HG03520 (cell line): ENCODE data around the gene DGLUCY.
"Not testable (repeated sequence)": the region's sequence is repeated elsewhere in the genome, so short reads cannot be mapped to it uniquely, and the experiment has no call there.

Experiments
- ATAC-seq: cut with Tn5 transposase; IDR thresholded peaks from one replicate; pipeline ENCODE4 v1.9.1; 2021; ENCODE audit warnings: mild to moderate bottlenecking, moderate library complexity; ENCODE audit not compliant: unreplicated experiment

The DGLUCY gene, protein sequence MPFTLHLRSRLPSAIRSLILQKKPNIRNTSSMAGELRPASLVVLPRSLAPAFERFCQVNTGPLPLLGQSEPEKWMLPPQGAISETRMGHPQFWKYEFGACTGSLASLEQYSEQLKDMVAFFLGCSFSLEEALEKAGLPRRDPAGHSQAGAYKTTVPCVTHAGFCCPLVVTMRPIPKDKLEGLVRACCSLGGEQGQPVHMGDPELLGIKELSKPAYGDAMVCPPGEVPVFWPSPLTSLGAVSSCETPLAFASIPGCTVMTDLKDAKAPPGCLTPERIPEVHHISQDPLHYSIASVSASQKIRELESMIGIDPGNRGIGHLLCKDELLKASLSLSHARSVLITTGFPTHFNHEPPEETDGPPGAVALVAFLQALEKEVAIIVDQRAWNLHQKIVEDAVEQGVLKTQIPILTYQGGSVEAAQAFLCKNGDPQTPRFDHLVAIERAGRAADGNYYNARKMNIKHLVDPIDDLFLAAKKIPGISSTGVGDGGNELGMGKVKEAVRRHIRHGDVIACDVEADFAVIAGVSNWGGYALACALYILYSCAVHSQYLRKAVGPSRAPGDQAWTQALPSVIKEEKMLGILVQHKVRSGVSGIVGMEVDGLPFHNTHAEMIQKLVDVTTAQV

DNA sequence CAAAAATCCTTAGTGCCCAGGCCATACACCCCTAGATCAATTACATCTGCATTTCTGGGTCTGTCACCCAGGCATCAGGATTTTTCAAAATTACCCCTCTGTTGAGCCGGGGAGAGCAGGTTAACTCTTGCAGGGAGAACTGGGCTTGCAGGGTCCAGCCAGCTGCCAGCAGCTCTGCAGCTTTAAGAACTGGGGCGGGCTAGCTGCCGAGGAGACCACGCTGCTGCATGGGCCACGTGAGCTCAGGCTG, at the start of gene DGLUCY:
Gene DGLUCY (plus strand): TSS at position 245 of the 250 bp plus-strand sequence. CDS start 46,222 bp downstream, outside the sequence.
- ATAC-seq = no peak

DNA sequence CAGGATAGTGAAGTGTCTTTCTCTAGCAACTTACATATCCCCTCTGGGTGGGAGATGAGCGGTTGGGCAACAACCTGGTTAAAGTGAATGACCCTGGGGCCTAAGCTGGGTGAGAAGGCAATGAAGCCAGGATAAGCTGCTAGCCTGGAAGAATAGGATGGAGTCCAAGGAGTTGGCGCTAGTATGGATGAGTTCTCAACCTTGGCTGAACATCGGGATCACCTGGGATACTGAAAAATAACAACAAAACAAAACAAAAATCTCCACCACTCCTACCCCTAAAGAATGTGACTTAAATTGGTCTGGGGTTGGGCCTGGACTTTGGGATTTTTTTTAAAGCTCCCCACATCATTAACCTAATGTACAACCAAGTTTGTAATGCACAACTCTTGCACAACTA, 48.6 kb upstream of the DGLUCY start:
- no peak for ATAC-seq

DNA sequence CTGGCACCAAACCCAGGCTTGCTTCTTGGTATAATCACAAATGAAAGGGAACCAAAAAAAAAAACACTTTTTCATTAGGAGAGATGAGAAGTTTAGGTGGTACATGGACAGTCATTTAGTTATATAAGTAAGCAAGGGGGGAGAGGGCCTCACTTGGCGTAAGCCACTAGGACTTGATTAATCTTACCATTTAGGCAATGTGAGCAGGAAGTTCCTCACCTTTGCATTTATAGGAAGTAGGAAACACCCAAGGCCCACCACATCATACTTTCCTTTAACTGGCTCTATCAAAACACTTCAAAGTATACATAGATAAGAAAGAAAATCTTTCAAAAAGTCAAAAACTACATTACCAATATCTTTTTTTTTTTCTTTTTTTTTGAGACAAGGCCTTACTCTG, 46.7 kb upstream of the DGLUCY start:
- ATAC-seq = no peak

DNA sequence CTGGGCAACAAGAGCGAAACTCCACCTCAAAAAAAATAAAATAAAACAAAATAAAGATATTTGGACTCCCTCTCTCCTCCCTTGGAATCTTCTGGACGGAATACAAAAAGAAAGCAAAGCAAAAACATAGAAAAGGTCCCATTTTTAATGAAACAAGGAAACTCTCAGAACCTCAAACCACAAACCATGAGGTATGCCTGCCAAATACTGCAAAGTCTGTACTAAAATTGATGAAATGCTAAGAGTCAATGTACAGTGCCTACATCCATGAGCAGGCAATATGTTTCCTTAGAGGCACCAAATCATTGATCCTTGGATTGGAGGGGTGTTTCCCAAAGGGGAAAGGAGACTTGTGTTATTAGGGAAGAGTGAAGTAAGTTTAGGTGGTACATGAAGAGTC, 45.2 kb upstream of the DGLUCY start:
- no peak for ATAC-seq

DNA sequence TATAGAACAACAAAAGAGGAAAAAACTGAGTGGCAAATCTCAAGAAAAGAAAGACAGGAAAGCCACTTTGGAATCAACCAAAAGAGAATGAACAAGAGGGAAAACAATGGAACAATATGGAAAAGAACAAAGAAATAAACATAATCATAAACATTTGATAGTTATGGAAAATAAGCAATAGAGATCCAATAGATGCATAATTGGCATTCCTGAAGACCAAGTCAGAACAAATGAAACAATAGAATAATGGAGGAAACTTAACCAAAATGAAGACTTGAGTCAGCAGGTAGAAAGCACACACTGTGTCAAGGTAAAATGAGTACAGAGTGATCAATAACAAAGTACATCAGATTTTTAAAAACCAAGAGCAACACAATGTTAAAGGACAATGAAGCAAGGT, 43.3 kb upstream of the DGLUCY start:
- no peak for ATAC-seq

- no peak for ATAC-seq
Observed at GRCh38 chr14:91075553-91075952, 38.3 kb upstream of the DGLUCY start.

GRCh38 chr14:91078095-91078737, 35.7 kb upstream of the DGLUCY start:
- ATAC-seq = no peak

- no peak for ATAC-seq
Observed at GRCh38 chr14:91080071-91080470, 33.8 kb upstream of the DGLUCY start.

DNA sequence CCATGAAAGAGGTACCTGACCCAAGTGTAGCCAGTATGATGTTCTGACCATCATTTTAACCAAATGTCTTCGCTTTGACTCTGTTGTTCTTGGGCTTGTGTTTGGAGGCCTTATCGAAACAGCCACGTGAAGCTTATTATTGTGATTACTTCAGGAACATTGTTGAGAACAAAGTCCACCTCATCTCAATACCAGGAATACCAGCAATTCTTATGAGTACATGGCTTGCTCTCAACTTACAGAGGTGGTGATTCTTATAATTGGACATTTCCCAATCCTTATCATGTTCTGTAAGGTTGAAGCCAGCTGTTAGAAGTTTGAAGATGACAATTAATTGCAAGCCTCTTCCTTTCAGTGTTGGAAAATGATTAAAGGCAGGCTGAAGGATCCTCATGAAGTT, 31.6 kb upstream of the DGLUCY start:
- no peak for ATAC-seq

DNA sequence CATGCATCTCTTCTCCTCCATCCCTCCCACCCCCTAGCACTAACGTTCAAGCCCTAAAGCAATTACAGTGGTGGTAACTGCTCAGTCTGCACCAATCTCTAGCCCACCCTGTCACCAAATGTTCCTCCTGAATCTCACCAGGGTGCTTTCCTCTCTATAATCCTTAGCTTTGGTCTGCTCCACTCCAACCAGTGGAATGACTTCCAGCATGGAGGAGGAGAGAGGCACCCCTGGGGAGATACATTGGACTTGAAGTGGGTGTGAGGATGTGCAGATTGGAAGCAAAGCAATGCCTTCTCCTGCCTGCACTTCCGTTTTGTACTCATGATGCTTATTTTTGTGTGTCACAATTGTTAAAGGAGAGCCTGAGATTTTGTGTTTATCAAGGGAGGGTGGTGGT, 29.4 kb upstream of the DGLUCY start:
- no peak for ATAC-seq

GRCh38 chr14:91087470-91087869, 26.4 kb upstream of the DGLUCY start:
- not testable (repeated sequence) for ATAC-seq

GRCh38 chr14:91088585-91089235, 25.2 kb upstream of the DGLUCY start:
- ATAC-seq = no peak

DNA sequence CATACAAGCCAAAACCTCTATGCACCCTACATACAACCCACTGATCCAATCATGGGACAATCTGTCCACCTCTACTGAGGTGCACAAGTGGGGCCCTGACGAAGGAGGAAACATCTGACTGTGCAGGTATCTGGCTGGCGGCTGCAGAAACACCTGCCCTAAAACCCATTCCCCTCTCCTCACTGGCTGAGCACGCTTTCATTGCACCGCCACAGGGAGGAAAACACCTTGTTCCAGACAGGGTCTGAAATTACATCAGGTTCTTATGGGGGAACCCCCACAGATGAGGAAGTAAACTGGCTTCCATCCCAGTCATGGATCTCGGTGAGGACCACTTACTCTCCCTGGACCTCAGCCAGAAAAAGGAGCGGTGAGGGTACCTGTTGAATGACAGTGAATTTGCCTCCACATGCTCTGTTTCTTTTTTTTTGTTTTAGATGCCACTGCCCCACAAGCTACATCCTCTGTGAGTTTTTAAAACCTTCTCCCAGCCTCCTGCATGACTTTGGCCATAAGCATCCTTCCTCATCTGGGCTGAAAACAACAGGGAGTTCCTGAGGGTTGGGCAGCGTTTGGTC, 23.8 kb upstream of the DGLUCY start:
- no peak for ATAC-seq

- no peak for ATAC-seq
Observed at GRCh38 chr14:91090743-91091142, 23.1 kb upstream of the DGLUCY start.

- no peak for ATAC-seq
Observed at GRCh38 chr14:91092073-91092472, 21.8 kb upstream of the DGLUCY start.

GRCh38 chr14:91093743-91094472, 20.0 kb upstream of the DGLUCY start:
- not testable (repeated sequence) for ATAC-seq

DNA sequence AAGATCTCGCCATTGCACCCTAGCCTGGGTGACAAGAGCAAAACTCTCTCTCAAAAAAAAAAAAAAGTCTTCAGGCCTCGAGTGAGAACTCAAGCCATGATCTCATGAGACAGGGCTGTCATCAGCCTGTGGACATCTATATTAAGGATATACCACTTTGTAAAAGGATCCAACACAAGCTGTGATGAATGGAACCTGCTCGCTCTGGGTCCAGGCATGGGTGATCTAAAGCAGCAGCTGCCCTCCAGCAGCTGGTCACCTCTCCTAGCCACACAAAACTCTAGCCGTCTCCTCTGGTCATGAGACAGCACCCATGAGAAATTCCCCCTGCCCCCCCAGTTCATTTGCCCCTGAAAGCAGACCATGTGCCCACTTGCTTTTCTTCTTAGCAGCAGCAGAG, 19.1 kb upstream of the DGLUCY start:
- ATAC-seq = no peak

GRCh38 chr14:91095178-91095577, 18.7 kb upstream of the DGLUCY start:
- ATAC-seq = no peak

- ATAC-seq = not testable (repeated sequence)
Observed at GRCh38 chr14:91097657-91098056, 16.2 kb upstream of the DGLUCY start.

DNA sequence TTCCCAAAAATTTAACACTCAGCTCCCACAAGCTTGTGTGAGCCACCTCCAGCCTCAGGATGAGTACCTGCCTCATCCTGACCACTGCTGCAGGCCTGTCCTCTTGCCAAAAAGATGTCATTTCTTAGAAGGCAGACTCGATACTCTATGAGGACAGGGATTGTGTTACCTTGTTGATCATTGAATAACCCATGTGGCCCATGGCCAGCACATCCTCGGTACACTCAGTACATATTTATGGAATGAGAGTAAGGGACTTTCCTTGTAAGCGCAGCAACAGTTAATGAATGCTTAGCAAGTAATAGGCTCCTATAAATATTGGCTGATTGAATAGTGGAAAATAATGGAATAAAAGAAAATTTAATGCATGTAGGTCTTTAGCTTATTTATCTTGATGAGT, 15.3 kb upstream of the DGLUCY start:
- ATAC-seq = no peak

DNA sequence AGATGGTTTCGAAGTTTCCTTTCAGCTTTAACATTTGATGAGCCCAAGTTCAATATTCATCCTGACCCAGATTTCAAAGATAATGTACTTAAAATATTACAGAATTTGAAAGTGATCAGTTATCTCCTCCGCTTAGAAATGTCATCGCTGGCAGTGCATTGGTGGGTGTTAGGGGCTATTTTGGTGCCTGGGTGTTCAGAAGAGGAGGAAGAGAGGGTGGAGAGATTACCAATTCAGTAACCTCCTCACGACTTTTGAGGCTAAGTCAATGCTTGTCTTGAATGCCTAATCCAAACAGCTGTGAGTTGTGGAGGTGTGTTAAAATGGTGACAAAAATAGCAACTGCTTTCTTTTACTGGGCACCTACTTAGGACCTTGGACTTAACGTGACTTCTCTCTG, 13.8 kb upstream of the DGLUCY start:
- no peak for ATAC-seq
